NCI-H2107 (cell line): ENCODE results near the gene NLN.
"Not testable (repeated sequence)": the region's sequence is repeated elsewhere in the genome, so short reads cannot be mapped to it uniquely, and the experiment has no call there.

Experiments
- DNase-seq: peaks from one replicate; lab custom pipeline; 2025; lab: John Stamatoyannopoulos, UW

NLN gene

DNA sequence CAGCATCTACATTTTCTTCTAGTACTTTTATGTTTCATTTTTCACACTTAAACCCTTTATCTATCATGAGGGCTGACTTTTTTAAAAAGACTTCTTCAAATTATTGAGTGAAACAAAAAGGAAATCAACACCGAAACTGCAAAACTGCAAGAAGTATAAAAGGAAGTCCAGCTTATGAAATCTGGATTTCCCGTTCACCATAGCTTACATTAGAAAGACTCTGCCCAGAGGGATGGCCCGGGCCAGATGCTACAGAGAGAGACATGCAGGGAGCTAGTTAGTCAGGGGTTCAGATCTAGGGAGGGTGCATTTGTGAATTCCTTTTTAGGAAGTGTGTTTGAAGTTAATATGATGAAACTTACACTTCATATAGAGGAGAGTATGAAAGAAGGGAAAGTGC is 10.0 kb downstream of the NLN start:
- not testable (repeated sequence) for DNase-seq

DNA sequence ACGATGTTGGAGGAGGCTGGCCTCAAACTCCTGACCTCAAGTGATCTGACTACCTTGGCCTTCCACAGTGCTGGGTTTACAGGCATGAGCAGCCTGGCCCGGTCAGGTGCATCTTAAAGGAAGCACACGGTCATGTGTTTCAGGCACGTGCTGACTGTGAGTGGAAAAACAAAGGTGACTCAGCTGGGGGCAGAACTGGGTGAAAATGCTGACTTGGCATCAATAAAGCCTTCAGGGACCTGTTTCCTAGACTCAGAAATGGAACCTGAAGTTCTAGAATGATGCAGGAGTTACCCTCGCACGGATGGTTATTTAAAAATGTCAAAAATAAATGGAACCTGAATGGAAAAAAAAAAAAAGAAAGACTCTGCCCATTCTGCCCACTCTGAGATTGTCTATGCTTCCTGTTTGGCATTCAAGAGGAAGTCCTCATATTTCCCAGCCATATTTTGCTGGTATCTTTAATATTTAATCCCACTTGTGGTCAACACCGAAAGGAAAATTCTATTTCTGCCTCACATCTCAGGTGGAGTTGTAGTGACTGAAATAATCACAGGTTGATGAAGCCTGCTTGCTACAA is 12.3 kb downstream of the NLN start:
- DNase-seq: not testable (repeated sequence)

DNA sequence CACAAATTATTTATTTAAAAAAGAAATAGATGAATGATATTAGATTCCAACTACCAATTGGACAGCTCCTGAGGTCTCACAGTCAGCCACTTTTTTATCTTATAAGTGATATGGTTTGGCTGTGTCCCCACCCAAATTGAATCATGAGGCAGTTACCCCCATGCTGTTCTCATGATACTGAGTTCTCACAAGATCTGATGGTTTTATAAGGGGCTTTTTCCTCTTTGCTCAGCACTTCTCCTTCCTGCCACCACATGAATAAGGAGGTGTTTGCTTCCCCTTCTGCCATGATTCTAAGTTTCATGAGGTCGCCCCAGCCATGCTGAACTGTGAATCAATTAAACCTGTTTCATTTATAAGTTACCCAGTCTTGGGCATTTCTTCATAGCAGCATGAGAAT is 12.9 kb downstream of the NLN start:
- no peak for DNase-seq

DNA sequence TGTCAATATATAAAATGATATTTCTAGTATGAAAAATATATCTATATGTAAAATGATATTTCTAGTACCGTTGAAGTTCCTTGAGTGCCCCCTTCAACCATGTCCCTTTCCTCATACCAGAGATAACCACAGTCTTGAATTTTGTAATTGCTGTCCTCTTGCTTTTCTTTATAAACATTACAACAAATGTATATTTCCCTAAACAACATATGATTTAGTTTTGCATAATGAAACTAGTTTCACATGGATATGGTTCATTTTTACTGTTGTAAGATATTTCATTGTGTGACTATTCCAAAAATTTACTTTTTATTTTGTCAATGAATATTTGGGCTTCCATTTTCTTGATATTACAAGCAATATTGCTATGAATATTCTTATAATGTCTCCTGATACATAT is 14.0 kb downstream of the NLN start:
- DNase-seq: no peak

DNA sequence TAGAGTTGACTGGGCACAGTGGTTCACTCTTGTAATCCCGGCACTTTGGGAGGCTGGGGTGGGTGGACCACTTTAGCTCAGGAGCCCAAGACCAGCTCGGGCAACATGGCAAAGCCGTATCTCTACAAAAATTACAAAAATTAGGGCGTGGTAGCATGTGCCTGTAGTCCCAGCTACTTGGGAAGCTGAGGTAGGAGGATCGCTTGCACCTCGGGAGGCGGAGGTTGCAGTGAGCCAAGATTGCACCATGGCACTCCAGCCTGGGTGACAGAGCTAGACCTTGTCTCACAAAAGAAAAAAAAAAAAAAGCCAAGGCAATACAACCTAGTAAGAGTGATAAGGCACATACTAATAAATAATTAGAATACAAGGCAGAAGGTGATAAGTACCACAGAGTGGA is 15.8 kb downstream of the NLN start:
- DNase-seq: no peak

DNA sequence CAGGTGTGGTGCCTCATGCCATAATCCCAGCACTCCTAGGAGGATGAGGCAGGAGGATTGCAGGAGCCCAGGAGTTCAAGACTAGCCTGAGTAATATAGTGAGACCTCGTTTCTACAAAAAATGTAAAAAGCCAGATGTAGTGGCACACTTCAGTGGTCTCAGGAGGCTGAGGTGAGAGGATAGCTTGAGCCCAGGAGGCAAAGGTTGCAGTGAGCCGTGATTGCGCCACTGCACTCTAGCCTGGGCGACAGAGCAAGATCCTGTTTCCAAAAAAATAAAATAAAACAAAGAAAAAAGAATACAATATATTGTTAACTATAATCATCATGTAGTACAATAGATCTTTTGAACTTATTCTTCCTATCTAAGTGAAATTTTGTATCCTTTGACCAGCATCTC is 16.3 kb downstream of the NLN start:
- DNase-seq: no peak

DNA sequence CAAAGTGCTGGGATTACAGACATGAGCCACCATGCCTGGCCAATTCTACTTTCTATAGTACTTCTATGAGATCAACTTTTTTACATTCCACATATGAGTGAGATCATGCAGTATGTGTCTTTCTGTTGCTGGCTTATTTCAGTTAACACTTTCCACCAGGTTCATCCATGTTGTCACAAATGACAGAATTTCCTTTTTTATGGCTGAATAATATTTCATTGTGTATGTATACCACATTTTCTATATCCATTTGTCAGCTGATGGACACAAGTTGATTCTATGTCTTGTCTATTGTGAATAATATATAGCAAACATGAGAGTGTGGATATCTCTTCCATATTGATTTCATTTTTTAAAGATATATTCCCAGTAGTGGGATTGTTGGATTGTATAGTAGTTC is 17.2 kb downstream of the NLN start:
- DNase-seq: no peak

DNA sequence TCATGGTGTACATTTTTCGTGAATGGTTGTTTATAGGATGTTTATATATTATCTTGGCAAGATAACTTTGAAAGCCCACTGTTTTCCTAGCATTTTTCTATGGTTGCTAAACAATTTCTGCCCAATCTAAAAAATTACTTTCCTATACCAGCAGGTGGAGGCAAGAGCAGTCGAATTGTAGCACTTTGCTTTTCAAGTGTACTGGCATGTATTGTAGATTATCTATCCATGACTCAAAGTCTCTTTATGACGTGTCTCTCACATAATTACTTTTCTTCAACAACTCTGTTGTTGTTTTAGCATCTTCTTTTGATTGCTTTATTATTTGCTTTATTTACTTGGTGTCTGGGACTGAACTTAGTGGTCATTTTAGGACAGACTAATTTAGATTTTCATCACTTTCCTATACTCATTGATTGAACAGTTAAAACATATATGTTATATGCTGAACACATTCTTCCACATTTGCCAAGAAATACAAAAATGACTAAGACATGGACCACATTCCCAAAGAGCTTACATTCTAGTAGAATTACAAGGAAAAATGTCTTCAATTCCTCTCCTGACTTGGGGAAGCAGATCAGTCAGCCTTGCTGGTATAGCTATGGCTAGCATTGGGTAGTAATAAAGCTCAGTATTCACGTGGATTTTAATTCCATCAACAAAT is 20.7 kb downstream of the NLN start:
- no peak for DNase-seq

DNA sequence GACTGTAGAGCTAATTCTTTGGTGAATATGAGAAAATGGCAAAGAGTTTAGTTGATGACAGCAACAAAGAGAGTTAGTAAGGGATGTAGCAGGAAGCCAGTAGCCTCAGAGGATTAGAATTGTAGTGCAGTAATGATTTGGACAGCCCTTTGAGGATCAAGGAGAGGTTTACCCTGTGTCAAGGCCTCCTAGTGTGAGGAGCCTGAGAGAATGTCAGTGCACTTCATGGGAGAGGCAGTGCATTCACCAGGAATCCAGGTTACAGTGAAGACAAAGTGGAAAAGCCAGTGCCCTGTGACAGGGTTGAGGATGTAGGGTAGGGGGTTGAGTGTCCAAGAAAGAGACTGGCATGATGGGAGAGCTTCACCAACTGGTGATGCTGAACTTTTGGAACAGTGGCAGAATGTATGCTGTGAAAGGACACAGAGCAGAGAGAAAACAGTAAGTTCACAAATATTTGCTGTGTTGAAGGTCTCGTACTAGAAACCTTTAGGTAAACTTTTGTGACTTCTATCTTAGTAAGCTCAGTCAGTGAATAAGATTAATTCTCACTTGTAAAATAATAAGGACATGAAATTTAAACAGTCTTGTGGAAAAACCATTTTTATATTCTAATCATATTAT is 27.3 kb downstream of the NLN start:
- no peak for DNase-seq

DNA sequence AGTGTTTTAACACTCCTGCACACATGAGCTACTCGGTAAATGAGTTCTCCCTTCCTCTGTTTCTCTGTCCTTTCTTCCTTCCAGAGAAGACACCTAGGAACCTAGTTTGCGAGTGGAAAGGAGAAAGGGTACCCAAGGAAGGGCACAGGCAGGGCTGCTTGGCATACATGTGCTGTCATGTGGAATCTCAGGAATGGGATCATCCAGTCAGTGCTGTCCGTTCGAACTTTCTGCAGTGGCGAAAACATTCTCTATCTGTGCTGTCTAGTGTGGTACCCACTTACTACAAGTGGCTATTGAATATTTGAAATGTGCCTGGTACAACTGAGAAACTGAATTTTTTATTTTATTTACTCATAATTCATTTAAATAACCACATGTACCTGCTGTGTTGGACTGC is 28.0 kb downstream of the NLN start:
- DNase-seq: no peak

DNA sequence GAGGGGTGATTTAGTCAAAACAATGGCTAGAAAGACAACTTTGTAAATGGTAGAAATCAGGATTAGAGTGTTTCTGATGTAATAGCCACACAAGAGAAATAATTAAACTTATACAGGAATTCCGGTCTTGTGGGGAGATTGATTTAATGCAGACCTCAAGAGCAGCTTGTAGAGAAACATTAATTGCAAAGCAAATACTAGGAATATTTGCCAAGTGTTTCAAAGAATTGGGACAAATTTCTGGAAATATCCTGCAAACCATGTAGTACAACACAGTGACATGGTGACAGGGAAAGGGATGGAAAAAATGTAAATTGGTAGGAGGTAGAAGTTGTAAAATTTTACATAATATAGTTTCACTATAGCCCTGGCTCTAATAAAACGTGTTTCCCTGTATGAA is 28.9 kb downstream of the NLN start:
- DNase-seq: no peak

DNA sequence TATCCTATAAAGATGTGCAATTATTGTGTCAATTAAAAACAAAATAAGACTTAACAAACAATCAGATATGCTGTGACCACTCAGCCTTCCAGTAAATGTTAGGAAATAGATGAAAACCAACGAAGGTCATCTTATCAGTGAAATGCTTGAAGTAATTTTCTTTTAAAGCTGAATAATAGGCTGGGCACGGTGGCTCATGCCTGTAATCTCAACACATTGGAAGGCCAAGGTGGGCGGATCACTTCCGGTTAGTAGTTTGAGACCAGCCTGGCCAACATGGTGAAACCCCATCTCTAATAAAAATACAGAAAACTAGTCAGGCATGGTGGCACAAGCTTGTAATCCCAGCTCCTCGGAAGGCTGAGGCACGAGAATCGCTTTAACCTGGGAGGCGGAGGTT is 31.2 kb downstream of the NLN start:
- DNase-seq: no peak

DNA sequence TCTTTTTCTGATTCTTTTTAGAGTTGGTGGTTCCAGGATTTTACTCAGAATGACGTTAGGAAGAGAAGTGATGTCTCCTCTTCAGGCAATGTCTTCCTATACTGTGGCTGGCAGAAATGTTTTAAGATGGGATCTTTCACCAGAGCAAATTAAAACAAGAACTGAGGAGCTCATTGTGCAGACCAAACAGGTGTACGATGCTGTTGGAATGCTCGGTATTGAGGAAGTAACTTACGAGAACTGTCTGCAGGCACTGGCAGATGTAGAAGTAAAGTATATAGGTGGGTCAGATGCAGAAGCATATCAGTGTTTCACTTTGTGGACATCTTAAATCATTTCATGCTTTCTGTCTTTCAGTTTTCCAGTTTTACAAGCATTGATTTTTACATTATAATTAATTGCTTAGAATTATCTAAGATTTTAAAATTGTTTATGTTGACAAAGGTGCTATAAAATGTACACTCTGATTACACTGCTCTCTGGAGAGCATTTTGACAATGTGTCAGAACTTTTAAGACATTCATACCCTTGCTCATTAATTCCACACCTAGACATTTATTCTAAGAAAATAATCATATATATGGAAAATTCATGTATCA is 36.6 kb downstream of the NLN start:
- DNase-seq: no peak

DNA sequence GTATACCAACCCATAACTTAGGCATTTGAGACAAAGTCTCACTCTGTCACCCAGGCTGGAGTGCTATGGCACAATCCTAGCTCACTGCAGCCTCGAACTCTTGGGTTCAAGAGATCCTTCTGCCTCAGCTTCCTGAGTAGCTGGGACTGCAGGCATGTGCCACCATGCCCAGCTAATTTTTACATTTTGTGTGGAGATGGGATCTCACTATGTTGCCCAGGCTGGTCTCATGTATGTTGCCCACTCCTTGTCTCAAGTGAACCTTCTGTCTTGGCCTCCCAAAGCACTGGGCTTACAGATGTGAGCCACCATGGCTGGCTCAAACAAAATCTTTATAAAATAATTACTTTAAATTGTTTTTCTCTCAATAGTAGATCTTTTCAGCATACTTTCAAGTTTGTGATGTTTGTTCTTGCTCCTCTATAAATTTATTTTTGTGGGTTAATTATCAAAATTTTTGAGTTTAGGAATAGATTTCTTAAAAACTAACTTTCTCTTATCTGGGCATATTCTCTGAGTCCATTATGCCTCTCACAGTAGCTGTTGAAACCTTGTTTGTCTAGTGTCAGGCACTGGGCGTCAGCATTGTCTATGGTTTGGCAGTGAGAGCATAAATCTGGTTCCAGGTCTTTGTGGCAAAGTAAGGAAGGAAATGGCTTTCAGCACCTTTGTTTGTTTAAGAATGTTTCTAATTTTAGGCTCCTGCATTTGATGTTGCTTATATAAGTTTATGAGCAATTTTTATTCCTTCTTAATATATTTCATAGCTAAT is 38.7 kb downstream of the NLN start:
- DNase-seq: no peak

DNA sequence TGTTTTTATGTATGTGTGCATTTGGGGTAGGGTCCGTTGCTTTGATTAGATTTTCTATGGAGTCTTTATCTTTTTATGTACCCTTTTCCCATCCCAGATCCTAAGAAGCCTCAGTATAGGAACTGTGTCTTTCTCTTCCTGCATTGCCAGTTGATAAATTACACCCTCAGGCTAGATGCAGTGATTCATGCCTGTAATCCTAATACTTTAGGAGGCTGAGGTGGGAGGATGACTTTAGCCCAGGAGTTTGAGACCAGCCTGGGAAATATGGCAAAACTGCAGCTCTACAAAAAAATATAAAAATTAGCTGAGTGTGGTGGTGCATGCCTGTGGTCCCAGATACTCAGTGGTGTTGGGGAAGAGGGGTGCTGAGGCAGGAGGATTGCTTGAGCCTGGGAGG is 40.2 kb downstream of the NLN start:
- no peak for DNase-seq

DNA sequence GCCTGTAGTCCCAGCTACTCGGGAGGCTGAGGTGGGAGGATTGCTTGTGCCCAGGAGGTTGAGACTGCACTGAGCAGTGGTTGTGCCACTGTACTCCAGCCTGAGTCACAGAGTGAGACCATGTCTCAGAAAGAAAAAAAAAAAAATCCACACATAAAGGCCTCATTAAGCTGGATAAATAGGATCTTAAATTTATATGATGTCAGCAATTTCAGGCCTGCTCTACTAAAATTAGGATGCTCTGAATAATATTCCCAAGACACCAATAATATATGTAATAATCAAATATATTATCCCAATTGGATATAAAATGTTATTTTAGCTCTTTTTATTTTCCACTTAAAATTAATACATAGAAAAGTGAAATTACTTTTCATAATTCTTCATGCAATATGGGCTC is 43.6 kb downstream of the NLN start:
- DNase-seq: no peak

DNA sequence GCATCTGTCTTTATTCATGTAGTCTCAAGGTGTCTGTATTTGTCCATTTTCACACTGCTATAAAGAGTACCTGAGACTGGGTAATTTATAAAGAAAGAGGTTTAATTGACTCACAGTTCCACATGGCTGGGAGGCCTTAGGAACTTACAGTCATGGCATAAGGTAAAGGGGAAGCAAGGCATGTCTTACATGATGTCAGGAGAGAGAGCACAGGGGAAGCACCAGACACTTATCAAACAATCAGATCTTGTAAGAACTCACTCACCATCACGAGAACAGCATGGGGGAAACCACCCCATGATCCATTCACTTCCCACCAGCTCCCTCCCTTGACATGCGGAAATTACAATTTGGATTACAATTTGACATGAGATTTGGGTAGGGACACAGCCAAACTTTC is 44.2 kb downstream of the NLN start:
- DNase-seq: no peak

DNA sequence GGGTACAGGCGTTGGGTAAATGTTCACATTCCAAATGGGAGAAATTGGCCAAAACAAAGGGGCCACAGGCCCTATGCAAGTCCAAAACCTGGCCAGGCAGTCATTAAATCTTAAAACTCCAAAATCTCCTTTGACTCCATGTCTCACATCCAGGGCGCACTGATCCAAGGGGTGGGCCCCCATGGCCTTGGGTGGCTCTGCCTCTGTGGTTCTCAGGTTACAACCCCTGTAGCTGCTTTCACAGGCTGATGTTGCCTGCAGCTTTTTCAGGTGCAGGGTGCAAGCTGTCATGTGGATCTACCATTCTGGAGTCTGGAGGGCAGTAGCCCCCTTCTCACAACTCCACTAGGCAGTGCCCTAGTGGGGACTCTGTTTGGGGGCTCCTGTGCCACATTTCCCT is 44.8 kb downstream of the NLN start:
- no peak for DNase-seq

DNA sequence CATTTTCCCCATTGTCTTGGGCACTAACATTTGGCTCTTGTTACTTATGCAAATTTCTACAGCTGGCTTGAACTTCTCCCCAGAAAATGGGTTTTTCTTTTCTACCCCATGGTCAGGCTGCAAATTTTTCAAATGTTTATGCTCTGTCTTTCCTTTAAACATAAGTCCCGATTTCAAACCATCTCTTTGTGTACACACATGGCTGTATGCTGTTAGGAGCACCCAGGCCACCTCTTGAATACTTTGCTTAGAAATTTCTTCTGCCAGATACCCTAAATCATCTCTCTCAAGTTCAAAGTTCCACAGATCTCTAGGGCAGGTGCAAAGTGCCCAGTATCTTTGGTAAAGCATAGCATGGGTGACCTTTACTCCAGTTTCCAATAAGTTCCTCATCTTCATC is 45.6 kb downstream of the NLN start:
- DNase-seq: no peak

DNA sequence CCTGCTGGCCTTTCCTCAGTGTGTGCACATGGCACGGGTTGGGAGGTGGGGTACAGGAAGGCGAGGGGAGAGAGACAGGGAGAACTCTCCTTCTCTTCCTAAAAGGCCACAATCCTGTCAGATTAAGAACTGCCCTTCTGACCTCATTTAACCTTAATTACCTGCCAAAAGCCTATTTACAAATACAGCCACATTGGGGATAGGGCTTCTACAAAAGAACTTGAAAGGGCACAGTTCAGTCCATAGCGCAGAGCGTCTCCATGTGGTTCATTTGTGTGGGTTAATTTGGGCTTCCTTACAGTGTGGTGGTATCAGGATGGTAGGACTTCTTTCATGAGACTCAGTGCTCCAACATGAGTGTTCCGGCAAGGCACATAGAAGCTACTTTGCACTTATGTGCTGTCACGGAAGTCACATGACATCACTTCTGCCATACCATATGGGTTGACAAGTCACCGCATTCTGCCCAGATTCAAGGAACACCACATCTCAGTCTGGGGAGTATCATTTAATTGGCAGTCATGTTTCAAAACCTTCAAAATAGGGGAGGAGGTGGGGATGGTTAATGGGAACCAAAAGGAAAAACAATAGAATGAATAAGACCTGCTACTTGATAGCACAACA is 46.8 kb downstream of the NLN start:
- DNase-seq: no peak

DNA sequence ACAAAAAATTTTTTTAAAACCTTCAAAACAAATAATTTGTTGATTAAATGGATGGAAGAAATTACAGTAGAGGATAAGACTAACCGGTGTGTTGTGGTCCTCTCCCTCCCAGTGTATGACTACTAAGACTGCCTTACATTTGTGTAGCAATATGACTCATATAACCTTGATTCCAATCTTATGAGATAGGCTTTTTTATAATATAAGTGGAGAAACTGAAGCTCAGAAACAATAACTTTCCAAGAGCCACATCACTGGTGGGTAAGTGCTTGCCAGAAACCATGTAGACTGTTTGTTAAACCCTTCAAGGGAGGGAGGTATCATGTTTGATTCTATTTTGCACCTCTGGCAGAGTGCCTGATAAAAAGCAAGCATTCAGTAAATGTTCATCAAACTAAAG is 47.5 kb downstream of the NLN start:
- no peak for DNase-seq

DNA sequence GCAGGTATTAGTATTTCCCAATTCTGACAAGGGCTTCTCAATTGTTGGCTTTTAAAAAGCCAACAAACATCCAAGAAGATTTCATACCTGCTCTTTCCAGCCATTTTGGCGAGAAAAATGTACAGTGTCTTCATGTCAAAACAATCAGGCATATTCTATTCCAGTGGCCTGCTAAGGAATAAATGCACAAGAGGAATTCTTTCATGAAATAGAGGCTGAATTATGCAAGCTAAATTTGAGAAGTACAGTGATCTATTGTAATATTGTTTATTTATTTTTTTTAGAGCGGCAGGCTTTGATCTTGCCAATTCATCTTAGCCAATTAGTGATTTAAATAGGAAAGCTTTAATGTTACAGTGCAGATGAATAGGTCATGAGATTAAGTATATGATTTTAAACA is 49.3 kb downstream of the NLN start:
- DNase-seq: no peak
